CD4-positive, alpha-beta T cell (primary cell): ENCODE results near the gene TRIM46. TPM values are rescaled to one million over a fixed set of nuclear protein-coding genes. Genes with fewer than 3 reads are reported as not detected.
"Not testable (repeated sequence)": the region's sequence is repeated elsewhere in the genome, so short reads cannot be mapped to it uniquely, and the experiment has no call there.

ENCODE experiments used
- ATAC-seq: fragments of 200-7000 bp; cut with Tn5 transposase; one replicate; pipeline ENCODE4 v1.10.0; 2022; ENCODE audit warnings: mild to moderate bottlenecking; ENCODE audit not compliant: poor library complexity
- CTCF ChIA-PET: fragments of 350-600 bp; sonication (Branson Sonifier 250); formaldehyde crosslinking; loops from one replicate; lab custom pipeline; 2021; ENCODE audit warnings: antibody characterized with exemption, inconsistent platforms; lab: Charles Lee
- POLR2A ChIA-PET: fragments of 350-600 bp; sonication (Branson Sonifier 250); formaldehyde crosslinking; loops from one replicate; lab custom pipeline; 2021; ENCODE audit warnings: antibody characterized with exemption, inconsistent platforms; lab: Charles Lee
- DNase-seq, 14 experiments: peaks; one replicate each; pipeline ENCODE4 v3.0.0-alpha.2; 2013 to 2020; ENCODE audit warnings: mixed read lengths in 2 of 14
- H3K27ac ChIP-seq, 2 donors: one replicate each; pipeline versions ENCODE4 v1.5.1 to v1.7.0; 2013; ENCODE audit warnings: low read length in 2 of 2, low read depth in 1 of 2, mild to moderate bottlenecking in 1 of 2
- H3K27me3 ChIP-seq, 2 experiments: 1 replicate in 1 of 2; 2 replicates in 1 of 2; pipeline versions ENCODE4 v1.6.1 to v1.7.0; 2013; ENCODE audit warnings: low read length in 2 of 2, control low read depth in 1 of 2, mild to moderate bottlenecking in 1 of 2, moderate library complexity in 1 of 2; ENCODE audit not compliant: insufficient read depth in 2 of 2, control insufficient read depth in 1 of 2
- H3K36me3 ChIP-seq: one replicate; pipeline ENCODE4 v1.6.1; 2013; ENCODE audit warnings: low read length, control low read depth; ENCODE audit not compliant: insufficient read depth
- H3K4me1 ChIP-seq: one replicate; pipeline ENCODE4 v1.6.1; 2013; ENCODE audit warnings: low read length, control low read depth; ENCODE audit not compliant: insufficient read depth
- H3K4me3 ChIP-seq: one replicate; pipeline ENCODE4 v1.5.1; 2013; ENCODE audit warnings: mild to moderate bottlenecking, low read length, moderate library complexity
- H3K9me3 ChIP-seq, 2 experiments: 1 replicate in 1 of 2; 2 replicates in 1 of 2; pipeline versions ENCODE4 v1.6.1 to v1.7.0; 2013; ENCODE audit warnings: low read length in 2 of 2, mild to moderate bottlenecking in 2 of 2, control low read depth in 1 of 2, moderate library complexity in 1 of 2; ENCODE audit not compliant: control insufficient read depth in 1 of 2, insufficient read depth in 1 of 2
- H3K27ac Mint-ChIP-seq: one replicate; pipeline ENCODE4 v1.8.0; 2020; ENCODE audit warnings: mixed read lengths
- H3K27me3 Mint-ChIP-seq: one replicate; pipeline ENCODE4 v1.8.0; 2021; ENCODE audit warnings: mixed read lengths
- H3K36me3 Mint-ChIP-seq: one replicate; pipeline ENCODE4 v1.8.0; 2021; ENCODE audit warnings: low read depth, mixed read lengths
- H3K4me1 Mint-ChIP-seq: one replicate; pipeline ENCODE4 v1.8.0; 2021; ENCODE audit warnings: low read depth, mixed read lengths
- H3K4me3 Mint-ChIP-seq: one replicate; pipeline ENCODE4 v1.8.0; 2020; ENCODE audit warnings: mild to moderate bottlenecking, mixed read lengths
- H3K9me3 Mint-ChIP-seq: one replicate; pipeline ENCODE4 v1.8.0; 2020; ENCODE audit warnings: mixed read lengths
- intact Hi-C, 2 experiments: fragments of 100-400 bp; cut with DNase I in 1 of 2; cut with micrococcal nuclease in 1 of 2; formaldehyde crosslinking; loops; one replicate each; pipeline versions ENCODE4 v1.15.1 to v1.9.0; 2023 to 2025; cut with DNase I, micrococcal nuclease
- total RNA-seq, 174 experiments: library from RNA in 2 of 174; stranded (reverse) in 2 of 174; gene quantifications; one replicate each; pipeline ENCODE4 v1.2.3 and lab custom pipeline; 2021 to 2026
- TF ChIP-seq, protein P1 (sequence below): fragments of 200-600 bp; IDR thresholded peaks from one replicate; pipeline ENCODE4 v1.8.0; 2022; ENCODE audit warnings: antibody characterized with exemption, mild to moderate bottlenecking

TRIM46 gene
- total RNA-seq, 2 experiments from 2014 or later = 2.9 to 3.0 TPM

DNA sequence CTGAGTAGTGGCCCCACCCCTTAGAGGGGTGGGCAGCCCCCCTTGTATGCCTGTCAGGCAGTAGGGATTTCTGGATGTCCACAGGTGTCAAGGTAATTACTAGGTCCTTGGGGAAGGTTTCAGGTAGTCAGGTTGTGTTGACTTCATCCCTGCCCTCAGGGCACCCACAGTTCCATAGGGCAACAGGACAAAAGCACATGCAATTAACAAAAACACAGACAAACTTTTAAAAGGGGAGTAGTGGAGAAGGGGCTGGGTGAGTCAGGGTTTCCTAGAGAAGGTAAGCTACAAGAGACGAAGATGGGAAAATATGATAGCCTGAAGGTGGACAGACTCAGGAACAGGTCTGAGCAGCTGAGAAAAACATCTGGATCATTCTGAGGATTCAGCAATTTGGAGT is 14.7 kb upstream of the TRIM46 start:
- Histone ChIP-seq H3K27me3 (no peaks in the 10 kb centered on the region), H3K9me3 (no peaks in the 10 kb centered on the region), H3K4me1 (no peaks in the 10 kb centered on the region), H3K27ac (no peak overlapping the region), H3K36me3 (no peaks in the 10 kb centered on the region), H3K4me3 (no peak overlapping the region)
- ChIA-PET POLR2A (no interaction called here), CTCF (no interaction called here)
- Mint-ChIP-seq H3K9me3 (no peaks in the 10 kb centered on the region), H3K36me3 (no peaks in the 10 kb centered on the region), H3K4me1 (no peaks in the 10 kb centered on the region), H3K27ac (no peak overlapping the region), H3K4me3 (no peak overlapping the region), H3K27me3 (no peaks in the 10 kb centered on the region)
- DNase-seq = no peak
- intact Hi-C loops = loop anchor here in 1 of 2 experiments (10.0 kb wide), 1 partner anchor 124 kb away; the partner anchor contains the start of genes DCST1 and DCST2
- ATAC-seq = no peak
- TF ChIP-seq, protein P1, sequence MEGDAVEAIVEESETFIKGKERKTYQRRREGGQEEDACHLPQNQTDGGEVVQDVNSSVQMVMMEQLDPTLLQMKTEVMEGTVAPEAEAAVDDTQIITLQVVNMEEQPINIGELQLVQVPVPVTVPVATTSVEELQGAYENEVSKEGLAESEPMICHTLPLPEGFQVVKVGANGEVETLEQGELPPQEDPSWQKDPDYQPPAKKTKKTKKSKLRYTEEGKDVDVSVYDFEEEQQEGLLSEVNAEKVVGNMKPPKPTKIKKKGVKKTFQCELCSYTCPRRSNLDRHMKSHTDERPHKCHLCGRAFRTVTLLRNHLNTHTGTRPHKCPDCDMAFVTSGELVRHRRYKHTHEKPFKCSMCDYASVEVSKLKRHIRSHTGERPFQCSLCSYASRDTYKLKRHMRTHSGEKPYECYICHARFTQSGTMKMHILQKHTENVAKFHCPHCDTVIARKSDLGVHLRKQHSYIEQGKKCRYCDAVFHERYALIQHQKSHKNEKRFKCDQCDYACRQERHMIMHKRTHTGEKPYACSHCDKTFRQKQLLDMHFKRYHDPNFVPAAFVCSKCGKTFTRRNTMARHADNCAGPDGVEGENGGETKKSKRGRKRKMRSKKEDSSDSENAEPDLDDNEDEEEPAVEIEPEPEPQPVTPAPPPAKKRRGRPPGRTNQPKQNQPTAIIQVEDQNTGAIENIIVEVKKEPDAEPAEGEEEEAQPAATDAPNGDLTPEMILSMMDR = no peak

GRCh38 chr1:155160128-155160527 is 13.5 kb upstream of the TRIM46 start:
- TF ChIP-seq, protein P1 = no peak
- Histone ChIP-seq H3K4me3 (no peak overlapping the region), H3K27ac (no peak overlapping the region), H3K36me3 (no peaks in the 10 kb centered on the region), H3K4me1 (no peaks in the 10 kb centered on the region), H3K27me3 (no peaks in the 10 kb centered on the region), H3K9me3 (no peaks in the 10 kb centered on the region)
- intact Hi-C loops = no loop called here
- CTCF ChIA-PET = no interaction called here
- Mint-ChIP-seq H3K9me3 (no peaks in the 10 kb centered on the region), H3K36me3 (no peaks in the 10 kb centered on the region), H3K4me3 (no peak overlapping the region), H3K27me3 (no peaks in the 10 kb centered on the region), H3K27ac (no peak overlapping the region), H3K4me1 (no peaks in the 10 kb centered on the region)
- POLR2A ChIA-PET = no interaction called here
- ATAC-seq (no peak), DNase-seq (no peak)

- H3K4me3 ChIP-seq, H3K36me3 ChIP-seq, H3K9me3 ChIP-seq, H3K27me3 Mint-ChIP-seq, H3K4me1 Mint-ChIP-seq, H3K36me3 Mint-ChIP-seq, POLR2A ChIA-PET, H3K27ac Mint-ChIP-seq, H3K9me3 Mint-ChIP-seq, H3K27me3 ChIP-seq, H3K27ac ChIP-seq, ATAC-seq, intact Hi-C loops, DNase-seq, H3K4me3 Mint-ChIP-seq: not testable (repeated sequence)
- CTCF ChIA-PET = interaction anchor here (1.6 kb wide), 1 partner anchor 9 kb away, joined by 3 read pairs; no protein-coding TSS in a partner anchor
- H3K4me1 ChIP-seq = peaks cover 10% of the 10 kb centered on the region
Observed at GRCh38 chr1:155162631-155163030, 11.0 kb upstream of the TRIM46 start.

DNA sequence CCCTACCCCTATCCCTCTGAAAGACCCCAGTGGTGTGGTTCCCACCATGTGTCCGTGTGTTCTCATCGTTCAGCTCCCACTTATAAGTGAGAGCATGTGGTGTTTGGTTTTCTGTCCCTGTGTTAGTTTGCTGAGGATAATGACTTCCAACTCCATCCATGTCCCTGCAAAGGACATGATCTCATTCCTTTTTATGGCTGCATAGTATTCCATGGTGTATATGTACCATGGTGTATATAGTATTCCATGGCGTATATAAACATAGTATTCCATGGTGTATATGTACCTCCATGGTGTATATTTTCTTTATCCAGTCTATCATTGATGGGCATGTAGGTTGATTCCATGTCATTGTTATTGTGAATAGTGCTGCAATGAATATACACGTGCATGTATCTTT is 9.9 kb upstream of the TRIM46 start:
- ATAC-seq, H3K27me3 ChIP-seq, H3K9me3 ChIP-seq, H3K36me3 Mint-ChIP-seq, intact Hi-C loops, H3K27ac Mint-ChIP-seq, H3K27ac ChIP-seq, DNase-seq, H3K36me3 ChIP-seq, H3K9me3 Mint-ChIP-seq, H3K4me3 ChIP-seq, H3K4me3 Mint-ChIP-seq, H3K27me3 Mint-ChIP-seq, POLR2A ChIA-PET: not testable (repeated sequence)
- H3K4me1 ChIP-seq = peaks cover 16% of the 10 kb centered on the region
- peaks cover 13% of the 10 kb centered on the region for H3K4me1 Mint-ChIP-seq
- CTCF ChIA-PET = interaction anchor here (1.6 kb wide), 1 partner anchor 10 kb away, joined by 3 read pairs; no protein-coding TSS in a partner anchor

- H3K27me3 ChIP-seq, DNase-seq, H3K27me3 Mint-ChIP-seq, H3K9me3 ChIP-seq, H3K9me3 Mint-ChIP-seq, ATAC-seq, H3K27ac ChIP-seq, H3K4me3 ChIP-seq, H3K27ac Mint-ChIP-seq, H3K4me3 Mint-ChIP-seq: not testable (repeated sequence)
- intact Hi-C loops = loop anchor here (5.0 kb wide), 2 partner anchors 37 to 117 kb away; partner anchors contain the start of gene EFNA1 (in 2 of the 2)
- H3K36me3 ChIP-seq = peaks cover 10% of the 10 kb centered on the region
- POLR2A ChIA-PET = interaction anchor here (0.6 kb wide), 1 partner anchor 27 kb away, joined by 4 read pairs; no protein-coding TSS in a partner anchor
- H3K36me3 Mint-ChIP-seq = peaks cover 11% of the 10 kb centered on the region
- CTCF ChIA-PET = interaction anchor here (0.6 to 2.4 kb wide), 2 partner anchors 73 to 83 kb away, joined by 3 to 8 read pairs; no protein-coding TSS in a partner anchor
- peaks cover 18% of the 10 kb centered on the region for H3K4me1 Mint-ChIP-seq
- peaks cover 16% of the 10 kb centered on the region for H3K4me1 ChIP-seq
Observed at GRCh38 chr1:155164625-155165024, 9.0 kb upstream of the TRIM46 start.
